HepG2 (cell line): ENCODE data around the gene RPRD1A. TPM values are rescaled to one million over a fixed set of nuclear protein-coding genes. Genes with fewer than 3 reads are reported as not detected.

Experiments
- ARHGAP35 ChIP-seq: sonication (generic); formaldehyde crosslinking; IDR thresholded peaks from 2 replicates; pipeline ENCODE4 v1.9.0; 2022; ENCODE audit warnings: mild to moderate bottlenecking, inconsistent platforms, moderate library complexity, missing genetic modification reagents, borderline replicate concordance
- CENPBD1 ChIP-seq: sonication (generic); formaldehyde crosslinking; IDR thresholded peaks from 2 replicates; pipeline ENCODE4 v1.8.0; 2022; ENCODE audit warnings: missing genetic modification reagents, low read depth, mild to moderate bottlenecking, borderline replicate concordance
- CHCHD3 ChIP-seq: sonication (generic); formaldehyde crosslinking; IDR thresholded peaks from 2 replicates; pipeline ENCODE4 v1.8.0; 2022; ENCODE audit warnings: mild to moderate bottlenecking, missing genetic modification reagents, moderate library complexity
- ETV5 ChIP-seq: IDR thresholded peaks from 2 replicates; pipeline ENCODE4 v1.6.1; 2018; ENCODE audit warnings: missing biosample characterization, missing genetic modification reagents, inconsistent platforms, borderline replicate concordance
- FOSL2 ChIP-seq: sonication (generic); formaldehyde crosslinking; IDR thresholded peaks from 2 replicates; pipeline ENCODE4 v1.4.0; 2020; ENCODE audit warnings: missing genetic modification reagents
- FOXO1 ChIP-seq: sonication (generic); formaldehyde crosslinking; IDR thresholded peaks from 2 replicates; pipeline ENCODE4 v1.4.0; 2020; ENCODE audit warnings: missing genetic modification reagents
- KDM2A ChIP-seq: sonication (generic); formaldehyde crosslinking; IDR thresholded peaks from 2 replicates; pipeline ENCODE4 v1.4.0; 2020; ENCODE audit warnings: low read depth, missing genetic modification reagents, borderline replicate concordance
- PHF21A ChIP-seq: sonication (generic); formaldehyde crosslinking; IDR thresholded peaks from 2 replicates; pipeline ENCODE4 v1.5.0; 2020; ENCODE audit warnings: mild to moderate bottlenecking, missing genetic modification reagents
- RFXANK ChIP-seq: IDR thresholded peaks from 2 replicates; pipeline ENCODE4 v1.6.1; 2016
- SYNCRIP ChIP-seq: fragments of 200-400 bp; formaldehyde crosslinking; IDR thresholded peaks from 2 replicates; pipeline ENCODE4 v1.6.1; 2018; ENCODE audit warnings: mild to moderate bottlenecking, low read depth, low read length; ENCODE audit not compliant: insufficient read depth
- ZC3H4 ChIP-seq: sonication (generic); formaldehyde crosslinking; IDR thresholded peaks from 2 replicates; pipeline ENCODE4 v1.4.0; 2020; ENCODE audit warnings: missing genetic modification reagents, borderline replicate concordance
- ZFP1 ChIP-seq: IDR thresholded peaks from 2 replicates; pipeline ENCODE4 v1.6.1; 2016
- ZNF124 ChIP-seq: sonication (generic); formaldehyde crosslinking; IDR thresholded peaks from 2 replicates; pipeline ENCODE4 v1.4.0; 2020; ENCODE audit warnings: missing genetic modification reagents
- ZNF207 ChIP-seq: fragments of 450-650 bp; IDR thresholded peaks from 2 replicates; pipeline ENCODE4 v1.6.1; 2016; ENCODE audit warnings: antibody characterized with exemption, borderline replicate concordance
- ZNF296 ChIP-seq: sonication (generic); formaldehyde crosslinking; conservative IDR thresholded peaks from 2 replicates; pipeline ENCODE4 v1.5.0; 2020; ENCODE audit warnings: mild to moderate bottlenecking, missing genetic modification reagents
- ZNF432 ChIP-seq: sonication (generic); formaldehyde crosslinking; IDR thresholded peaks from 2 replicates; pipeline ENCODE4 v1.5.0; 2020; ENCODE audit warnings: missing genetic modification reagents, mild to moderate bottlenecking, borderline replicate concordance
- ZNF615 ChIP-seq: sonication (generic); formaldehyde crosslinking; IDR thresholded peaks from 2 replicates; pipeline ENCODE4 v1.5.0; 2020; ENCODE audit warnings: mild to moderate bottlenecking, missing genetic modification reagents, borderline replicate concordance
- ZNF83 ChIP-seq: sonication (generic); formaldehyde crosslinking; IDR thresholded peaks from 2 replicates; pipeline ENCODE4 v1.4.0; 2020; ENCODE audit warnings: missing genetic modification reagents, mild to moderate bottlenecking, borderline replicate concordance
- polyA plus RNA-seq, 8 experiments: library from polyadenylated mRNA; depleted of rRNA in 3 of 8; stranded (reverse) in 7 of 8; unstranded in 1 of 8; fragments of >200 nt; fragmentation: Illumina TruSeq in 4 of 8; extraction: Trizol in 4 of 8; gene quantifications; 2 replicates each; pipeline versions ENCODE4 v1.2.1 to v1.2.3, GENCODE V29; 2011 to 2016; ENCODE audit warnings: low read depth in 4 of 8, missing spikeins in 1 of 8, mixed read lengths in 1 of 8; ENCODE audit not compliant: insufficient read depth in 1 of 8
- total RNA-seq, 5 experiments: library from RNA; depleted of rRNA; stranded (reverse); fragments of >200 nt; fragmentation: Illumina TruSeq; extraction: Trizol; gene quantifications; 2 replicates each; pipeline ENCODE4 v1.2.3, GENCODE V29; 2016; ENCODE audit warnings: low read depth in 1 of 5
- TF ChIP-seq, protein P1 (sequence below): sonication (generic); formaldehyde crosslinking; conservative IDR thresholded peaks from 2 replicates; pipeline ENCODE4 v1.4.0; 2020; ENCODE audit warnings: missing genetic modification reagents
- TF ChIP-seq, protein P2 (sequence below): IDR thresholded peaks from 2 replicates; pipeline ENCODE4 v1.6.1; 2016; ENCODE audit warnings: low read depth, missing genetic modification reagents, missing compliant biosample characterization
- TF ChIP-seq, protein P3 (sequence below): sonication (generic); formaldehyde crosslinking; IDR thresholded peaks from 2 replicates; pipeline ENCODE4 v1.8.1; 2023; ENCODE audit warnings: mild to moderate bottlenecking, missing genetic modification reagents

The RPRD1A gene
- total and polyA plus RNA-seq, 2 of the 13 experiments (the other 11 are each of a cell fraction or from before 2014, with no cell fraction given) = 42.5 to 78.2 TPM

DNA sequence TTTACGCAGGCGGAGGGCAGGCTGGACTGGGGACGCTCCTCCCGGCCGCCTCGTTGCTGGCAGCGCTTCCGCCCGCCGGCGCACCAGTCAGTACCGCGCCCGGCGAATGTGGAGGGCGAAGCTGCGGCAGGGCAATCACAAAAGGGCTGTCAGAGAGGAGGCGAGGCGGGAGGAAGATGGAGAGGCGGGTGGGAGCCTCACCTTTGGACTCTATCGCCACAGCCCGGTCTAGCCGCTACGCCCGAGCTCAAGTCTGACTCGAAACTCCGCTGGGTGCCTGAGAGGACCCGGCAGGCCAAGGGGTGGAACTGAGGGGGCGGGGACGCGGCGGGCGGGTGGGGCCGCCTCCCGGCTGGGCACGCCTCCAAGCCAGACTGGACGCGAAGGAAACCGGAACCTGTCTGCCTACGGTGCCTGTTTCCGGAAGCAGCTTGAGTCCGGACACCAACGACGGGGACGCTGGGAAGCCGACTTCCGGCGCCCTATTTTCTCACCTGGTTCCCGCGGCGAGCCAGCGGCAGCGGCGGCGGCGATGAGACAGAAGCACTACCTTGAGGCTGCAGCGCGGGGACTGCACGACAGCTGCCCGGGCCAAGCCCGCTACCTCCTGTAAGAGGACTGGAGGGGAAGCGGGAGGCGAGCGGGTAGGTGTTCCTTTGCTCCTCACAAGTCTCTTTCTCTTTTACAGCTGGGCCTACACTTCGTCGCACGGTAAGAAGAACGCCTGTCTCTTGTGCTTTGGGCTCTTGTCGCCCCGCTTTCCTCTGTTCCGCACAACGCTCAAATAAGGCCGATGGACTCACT, 95.0 kb downstream of the RPRD1A start, which contains the start of gene RMP24 (continued):
- TF ChIP-seq CENPBD1 (CRISPR knock-in tag) (no peak), RFXANK (CRISPR knock-in tag) (no peak; the same call in 1 of the 2 replicates), ZNF124 (CRISPR knock-in tag) (peak; percentile 93), PHF21A (CRISPR knock-in tag) (peak; percentile 72), CHCHD3 (CRISPR knock-in tag) (no peak), ZC3H4 (CRISPR knock-in tag) (no peak), ZNF207 (no peak), FOSL2 (peak; percentile 60), KDM2A (peak; percentile 97), ARHGAP35 (CRISPR knock-in tag) (0 out of 2 replicates have a peak, but pooled peaks have one; percentile 6), ZFP1 (CRISPR knock-in tag) (0 out of 2 replicates have a peak, but pooled peaks have one; percentile 87), FOXO1 (peak; percentile 32; the same call in 1 of the 2 replicates), SYNCRIP (no peak), ZNF296 (CRISPR knock-in tag) (no peak), ZNF83 (CRISPR knock-in tag) (no peak), ETV5 (CRISPR knock-in tag) (peak; percentile 79), ZNF432 (CRISPR knock-in tag) (no peak), ZNF615 (CRISPR knock-in tag) (no peak)
- TF ChIP-seq, protein P1, sequence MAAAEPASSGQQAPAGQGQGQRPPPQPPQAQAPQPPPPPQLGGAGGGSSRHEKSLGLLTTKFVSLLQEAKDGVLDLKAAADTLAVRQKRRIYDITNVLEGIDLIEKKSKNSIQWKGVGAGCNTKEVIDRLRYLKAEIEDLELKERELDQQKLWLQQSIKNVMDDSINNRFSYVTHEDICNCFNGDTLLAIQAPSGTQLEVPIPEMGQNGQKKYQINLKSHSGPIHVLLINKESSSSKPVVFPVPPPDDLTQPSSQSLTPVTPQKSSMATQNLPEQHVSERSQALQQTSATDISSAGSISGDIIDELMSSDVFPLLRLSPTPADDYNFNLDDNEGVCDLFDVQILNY (CRISPR knock-in tag) = 0 out of 2 replicates have a peak, but pooled peaks have one; percentile 31
- TF ChIP-seq, protein P2, sequence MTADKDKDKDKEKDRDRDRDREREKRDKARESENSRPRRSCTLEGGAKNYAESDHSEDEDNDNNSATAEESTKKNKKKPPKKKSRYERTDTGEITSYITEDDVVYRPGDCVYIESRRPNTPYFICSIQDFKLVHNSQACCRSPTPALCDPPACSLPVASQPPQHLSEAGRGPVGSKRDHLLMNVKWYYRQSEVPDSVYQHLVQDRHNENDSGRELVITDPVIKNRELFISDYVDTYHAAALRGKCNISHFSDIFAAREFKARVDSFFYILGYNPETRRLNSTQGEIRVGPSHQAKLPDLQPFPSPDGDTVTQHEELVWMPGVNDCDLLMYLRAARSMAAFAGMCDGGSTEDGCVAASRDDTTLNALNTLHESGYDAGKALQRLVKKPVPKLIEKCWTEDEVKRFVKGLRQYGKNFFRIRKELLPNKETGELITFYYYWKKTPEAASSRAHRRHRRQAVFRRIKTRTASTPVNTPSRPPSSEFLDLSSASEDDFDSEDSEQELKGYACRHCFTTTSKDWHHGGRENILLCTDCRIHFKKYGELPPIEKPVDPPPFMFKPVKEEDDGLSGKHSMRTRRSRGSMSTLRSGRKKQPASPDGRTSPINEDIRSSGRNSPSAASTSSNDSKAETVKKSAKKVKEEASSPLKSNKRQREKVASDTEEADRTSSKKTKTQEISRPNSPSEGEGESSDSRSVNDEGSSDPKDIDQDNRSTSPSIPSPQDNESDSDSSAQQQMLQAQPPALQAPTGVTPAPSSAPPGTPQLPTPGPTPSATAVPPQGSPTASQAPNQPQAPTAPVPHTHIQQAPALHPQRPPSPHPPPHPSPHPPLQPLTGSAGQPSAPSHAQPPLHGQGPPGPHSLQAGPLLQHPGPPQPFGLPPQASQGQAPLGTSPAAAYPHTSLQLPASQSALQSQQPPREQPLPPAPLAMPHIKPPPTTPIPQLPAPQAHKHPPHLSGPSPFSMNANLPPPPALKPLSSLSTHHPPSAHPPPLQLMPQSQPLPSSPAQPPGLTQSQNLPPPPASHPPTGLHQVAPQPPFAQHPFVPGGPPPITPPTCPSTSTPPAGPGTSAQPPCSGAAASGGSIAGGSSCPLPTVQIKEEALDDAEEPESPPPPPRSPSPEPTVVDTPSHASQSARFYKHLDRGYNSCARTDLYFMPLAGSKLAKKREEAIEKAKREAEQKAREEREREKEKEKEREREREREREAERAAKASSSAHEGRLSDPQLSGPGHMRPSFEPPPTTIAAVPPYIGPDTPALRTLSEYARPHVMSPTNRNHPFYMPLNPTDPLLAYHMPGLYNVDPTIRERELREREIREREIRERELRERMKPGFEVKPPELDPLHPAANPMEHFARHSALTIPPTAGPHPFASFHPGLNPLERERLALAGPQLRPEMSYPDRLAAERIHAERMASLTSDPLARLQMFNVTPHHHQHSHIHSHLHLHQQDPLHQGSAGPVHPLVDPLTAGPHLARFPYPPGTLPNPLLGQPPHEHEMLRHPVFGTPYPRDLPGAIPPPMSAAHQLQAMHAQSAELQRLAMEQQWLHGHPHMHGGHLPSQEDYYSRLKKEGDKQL = 0 out of 2 replicates have a peak, but pooled peaks have one; percentile 17
- TF ChIP-seq, protein P3, sequence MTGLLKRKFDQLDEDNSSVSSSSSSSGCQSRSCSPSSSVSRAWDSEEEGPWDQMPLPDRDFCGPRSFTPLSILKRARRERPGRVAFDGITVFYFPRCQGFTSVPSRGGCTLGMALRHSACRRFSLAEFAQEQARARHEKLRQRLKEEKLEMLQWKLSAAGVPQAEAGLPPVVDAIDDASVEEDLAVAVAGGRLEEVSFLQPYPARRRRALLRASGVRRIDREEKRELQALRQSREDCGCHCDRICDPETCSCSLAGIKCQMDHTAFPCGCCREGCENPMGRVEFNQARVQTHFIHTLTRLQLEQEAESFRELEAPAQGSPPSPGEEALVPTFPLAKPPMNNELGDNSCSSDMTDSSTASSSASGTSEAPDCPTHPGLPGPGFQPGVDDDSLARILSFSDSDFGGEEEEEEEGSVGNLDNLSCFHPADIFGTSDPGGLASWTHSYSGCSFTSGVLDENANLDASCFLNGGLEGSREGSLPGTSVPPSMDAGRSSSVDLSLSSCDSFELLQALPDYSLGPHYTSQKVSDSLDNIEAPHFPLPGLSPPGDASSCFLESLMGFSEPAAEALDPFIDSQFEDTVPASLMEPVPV (CRISPR knock-in tag) = peak; percentile 87; the same call in 1 of the 2 replicates
